ENCODE measurements around the gene DLX6.

The DLX6 gene

DNA sequence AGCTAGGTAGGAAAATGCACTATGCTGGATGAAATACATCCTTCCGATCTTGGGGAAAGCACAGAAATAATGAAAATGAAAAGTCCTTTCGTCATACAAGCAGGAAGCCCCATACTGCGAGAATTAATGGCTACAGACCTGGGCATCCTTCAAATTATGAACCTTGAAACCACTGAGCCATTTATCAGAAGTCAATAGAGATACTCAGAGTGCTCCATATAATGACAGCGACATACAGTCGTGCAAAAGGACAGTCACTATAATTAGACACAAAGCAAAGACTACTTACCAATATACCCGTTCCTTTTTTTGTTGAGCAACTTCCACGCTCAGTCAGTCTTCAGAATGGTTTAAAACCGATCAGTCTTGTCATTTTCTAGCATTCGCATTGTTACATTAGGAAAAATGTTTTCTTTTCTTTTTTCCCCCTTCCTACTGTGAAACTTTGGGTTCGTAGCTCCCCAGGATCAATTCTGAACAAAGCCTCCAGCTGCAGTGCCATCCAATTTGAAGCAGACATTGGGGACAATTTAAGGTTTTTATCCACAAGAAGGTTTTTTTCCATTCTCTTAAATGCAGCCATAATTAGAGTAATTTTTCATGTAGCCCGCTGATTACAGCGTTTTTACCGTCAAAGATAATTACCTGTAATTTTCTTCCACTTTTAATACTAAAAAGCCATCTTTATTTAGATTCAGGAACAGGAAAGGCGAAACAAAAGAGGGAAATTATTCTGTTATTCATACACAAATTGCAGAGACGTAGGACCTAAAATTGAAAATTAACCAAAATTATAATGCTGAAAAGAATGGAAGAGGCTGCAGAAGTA is 6.4 kb downstream of the DLX6 start:
- no peak for DNase-seq

DNA sequence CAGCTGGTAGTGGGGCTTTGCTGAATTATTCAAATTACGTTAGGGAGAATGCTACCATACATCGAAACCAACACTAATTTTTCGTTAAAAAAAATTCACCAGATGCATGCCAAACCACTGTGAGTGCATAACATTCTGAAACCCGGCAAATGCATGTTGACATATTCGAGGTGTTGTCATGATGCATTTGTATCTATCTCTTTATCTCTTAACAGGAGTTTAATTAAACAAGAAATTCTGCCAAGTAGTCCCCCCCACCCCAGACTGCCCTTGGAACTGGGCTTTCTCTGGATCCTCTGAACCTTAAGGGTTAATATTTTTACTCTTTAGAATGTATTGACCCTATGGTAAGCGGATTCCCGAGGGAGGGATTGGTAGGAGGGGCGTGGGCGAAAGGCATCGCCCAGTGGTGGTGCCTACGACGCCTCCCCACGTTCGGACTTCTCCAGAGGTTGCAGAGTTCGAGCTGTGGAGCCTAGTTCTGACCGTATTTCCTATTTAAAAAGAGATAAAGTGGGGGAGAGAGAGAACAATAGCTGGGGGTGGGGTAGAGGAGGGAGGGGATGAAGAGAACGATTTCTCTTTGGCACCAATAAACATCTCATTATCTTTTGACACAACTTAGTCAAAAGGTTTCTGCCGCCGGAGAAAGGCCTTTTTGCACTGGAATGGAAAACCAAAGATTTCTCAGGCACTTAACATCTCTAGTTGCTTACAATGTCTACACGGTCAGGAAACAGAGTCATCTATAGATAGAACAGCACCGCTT is 7.2 kb downstream of the DLX6 start:
- DNase-seq: no peak

- DNase-seq: no peak
Measured at GRCh38 chr7:97013134-97013844, 7.9 kb downstream of the DLX6 start.

DNA sequence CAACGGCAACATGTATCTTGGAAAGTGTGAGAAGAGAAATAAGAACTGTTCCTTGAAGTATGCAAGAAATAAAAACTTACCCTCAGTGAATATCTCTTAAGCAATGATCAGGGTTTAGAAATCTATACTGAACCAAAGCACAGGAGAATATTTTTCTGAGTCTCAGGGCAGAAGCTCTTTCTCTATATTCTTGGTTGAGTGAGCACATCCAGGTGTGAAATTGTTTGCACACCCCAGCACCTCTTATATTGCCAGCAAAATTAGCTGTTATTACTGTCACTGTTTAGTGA is 8.4 kb downstream of the DLX6 start:
- no peak for DNase-seq

GRCh38 chr7:97014145-97014750 is 8.9 kb downstream of the DLX6 start:
- no peak for DNase-seq

DNA sequence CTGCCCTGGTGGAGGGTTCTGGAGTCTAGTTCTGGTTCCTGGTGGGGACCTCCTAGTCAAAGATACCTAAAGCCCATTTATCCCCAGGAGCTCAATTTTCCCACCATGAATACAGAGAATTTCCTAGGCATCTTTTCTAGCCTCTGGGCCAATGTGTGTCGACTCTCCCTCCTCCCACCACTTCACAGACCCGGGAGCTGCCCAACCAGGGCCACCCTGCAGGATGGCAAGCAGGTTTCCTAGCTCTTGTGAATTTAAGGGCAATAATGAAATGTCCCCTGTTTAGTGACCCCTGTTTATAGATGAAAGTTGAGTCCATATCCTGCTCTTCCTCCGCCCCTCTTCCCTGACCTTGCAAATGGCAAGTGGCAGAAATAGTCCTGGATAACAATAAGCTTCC is 9.9 kb downstream of the DLX6 start:
- no peak for DNase-seq

GRCh38 chr7:97015756-97016380 is 10.5 kb downstream of the DLX6 start:
- DNase-seq: no peak

GRCh38 chr7:97016381-97017191 is 11.2 kb downstream of the DLX6 start:
- no peak for DNase-seq

DNA sequence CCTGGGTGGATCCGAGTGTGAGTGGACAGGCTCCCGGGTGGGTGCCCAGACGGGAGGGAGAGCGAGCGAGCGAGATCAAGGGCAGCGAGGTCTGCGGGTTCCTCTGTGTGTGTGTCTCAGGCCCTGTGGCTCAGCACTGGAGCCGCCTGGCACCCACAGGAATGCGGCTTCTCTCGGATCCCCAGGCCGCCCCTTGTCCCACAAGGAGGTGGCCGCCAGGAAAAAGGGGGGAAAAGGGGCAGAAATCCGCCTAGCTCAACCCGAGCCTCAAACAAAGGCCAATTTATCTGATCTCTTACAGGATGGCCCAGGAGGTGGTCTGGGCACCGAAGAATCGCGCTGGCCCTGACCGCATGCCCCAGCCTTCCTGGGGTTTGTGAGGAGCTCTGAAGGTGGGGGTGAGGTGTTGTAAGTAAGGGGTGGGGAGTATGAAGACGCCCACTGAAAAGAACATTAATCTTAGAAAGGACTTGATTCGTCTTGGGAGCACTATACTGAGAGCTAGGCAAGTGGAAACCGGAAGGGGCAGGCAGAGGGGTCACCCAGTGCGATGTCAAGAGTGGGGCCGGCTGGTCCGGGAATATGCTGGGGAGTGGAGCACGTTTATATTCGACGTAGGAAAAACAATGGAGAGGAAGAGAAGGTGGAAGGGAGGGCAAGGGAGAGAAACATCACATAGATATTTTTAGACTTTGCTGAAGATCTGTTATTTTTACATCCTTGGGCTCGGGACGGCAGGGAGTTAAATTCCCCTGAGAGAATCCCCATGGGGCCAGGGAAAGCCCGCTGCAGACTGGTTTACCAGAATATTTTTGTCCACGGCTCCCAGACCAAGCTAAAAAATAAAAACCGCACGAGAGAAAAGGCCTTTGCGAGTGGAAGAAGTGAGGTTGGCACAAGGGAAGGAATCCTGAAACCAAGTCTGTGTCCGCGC is 12.1 kb downstream of the DLX6 start:
- DNase-seq: no peak

- DNase-seq: no peak
Measured at GRCh38 chr7:97018126-97018601, 12.8 kb downstream of the DLX6 start.

DNA sequence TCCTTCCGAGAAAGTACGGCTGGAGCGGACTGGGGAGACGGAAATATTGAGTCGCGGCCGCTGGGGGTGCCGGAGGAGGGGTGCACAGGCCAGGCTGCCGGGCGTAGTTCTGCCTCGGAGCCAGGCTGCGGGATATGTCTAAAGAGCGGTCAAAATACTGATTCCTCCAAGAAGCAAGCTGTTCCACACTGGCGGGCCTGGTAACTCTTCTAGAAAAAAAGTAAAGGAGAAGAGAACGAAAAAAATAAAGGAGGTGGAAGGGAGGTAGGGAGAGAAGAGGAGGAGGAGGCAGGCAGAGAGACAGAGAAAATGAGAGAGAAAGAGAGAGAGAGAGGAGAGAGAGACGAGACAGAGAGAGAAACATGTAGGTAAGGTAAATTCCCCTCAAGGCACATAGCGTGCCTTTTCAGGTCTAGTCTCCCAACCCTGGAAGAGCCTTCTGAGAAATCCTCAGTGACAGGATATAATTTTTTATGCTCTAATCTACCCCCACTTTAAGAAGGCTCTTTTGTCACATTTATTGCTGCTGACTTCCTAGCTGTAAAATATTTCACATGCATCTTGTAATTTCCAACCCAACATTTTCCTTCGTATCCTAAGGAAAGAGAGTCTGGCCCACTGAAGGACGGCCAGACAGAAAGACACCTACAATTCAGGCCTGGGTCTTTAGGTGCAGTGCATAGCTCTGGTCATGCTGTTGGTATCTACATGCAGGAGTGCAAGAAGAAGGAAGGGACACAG is 13.6 kb downstream of the DLX6 start:
- DNase-seq: no peak

DNA sequence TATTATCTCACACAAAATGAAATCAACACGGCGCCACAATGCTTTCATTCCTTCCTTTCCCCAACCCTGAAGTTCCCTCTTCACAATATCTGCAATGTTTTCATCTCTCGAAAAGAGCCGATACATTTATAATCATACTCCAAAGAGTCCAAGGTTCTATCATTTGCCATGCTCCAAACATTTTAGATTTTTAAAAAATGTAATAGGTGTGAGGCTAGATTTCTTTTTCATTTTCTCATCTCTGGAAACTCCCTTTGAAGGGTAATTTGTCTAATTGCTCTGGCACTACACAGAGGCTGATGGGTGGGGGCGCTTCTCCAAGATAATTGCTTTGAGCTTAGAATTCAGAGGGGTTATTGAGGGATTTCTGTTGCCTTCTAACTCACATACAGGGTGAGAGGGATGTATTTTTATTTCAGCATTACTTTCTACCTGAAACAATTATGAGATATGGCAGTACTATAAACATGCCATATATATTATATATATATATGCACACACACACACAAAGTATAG is 14.4 kb downstream of the DLX6 start:
- no peak for DNase-seq

DNA sequence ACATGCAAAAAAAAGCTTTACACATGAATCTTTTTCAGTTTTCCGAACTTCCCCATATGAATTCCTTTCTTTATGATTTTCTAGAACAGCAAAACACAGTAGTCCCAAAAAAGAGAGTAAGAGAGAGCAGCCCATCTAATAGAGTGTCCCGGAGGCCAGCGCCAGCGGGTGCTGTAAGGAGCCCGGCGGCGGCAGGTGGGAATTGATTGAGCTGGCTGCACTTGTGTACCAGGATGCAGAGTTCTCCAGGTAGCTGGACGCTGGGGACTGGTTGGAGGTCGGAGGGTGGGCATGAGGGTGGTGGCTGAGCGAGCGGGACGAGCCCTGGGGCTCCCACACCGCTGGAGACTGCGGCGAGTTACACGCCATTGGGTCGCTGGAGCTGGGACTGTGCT is 15.2 kb downstream of the DLX6 start:
- no peak for DNase-seq

- DNase-seq: no peak
Measured at GRCh38 chr7:97020996-97021746, 15.8 kb downstream of the DLX6 start.

- DNase-seq: no peak
Measured at GRCh38 chr7:97021747-97022490, 16.6 kb downstream of the DLX6 start.

GRCh38 chr7:97022491-97023306 is 17.3 kb downstream of the DLX6 start:
- no peak for DNase-seq
